IMR-90 (cell line): Measurements from ENCODE around the gene PNCK. TPM values are rescaled to one million over a fixed set of nuclear protein-coding genes. Genes with fewer than 3 reads are reported as not detected.

Experiments
- ATAC-seq: fragments of 200-7000 bp; cut with Tn5 transposase; 2 replicates; pipeline ENCODE4 v1.9.1; 2020; ENCODE audit warnings: low read depth, mild to moderate bottlenecking, moderate library complexity
- BruUV-seq: library from RNA; stranded (reverse); fragments of 400-500 nt; replicated peaks from 2 replicates; lab custom pipeline; 2021; lab: Mats Ljungman, UMichigan
- CTCF ChIA-PET: fragments of 300-600 bp; formaldehyde crosslinking; extraction: SDS; loops from one replicate; lab custom pipeline; 2021; ENCODE audit warnings: antibody characterized with exemption; lab: Yijun Ruan, JAX
- POLR2A ChIA-PET: fragments of 300-600 bp; sonication (Branson Sonifier 250); formaldehyde crosslinking; loops from one replicate; lab custom pipeline; 2022; ENCODE audit warnings: antibody characterized with exemption; ENCODE audit not compliant: unreplicated experiment; lab: Charles Lee
- DNase-seq: peaks from one replicate; pipeline ENCODE4 v3.0.0; 2013
- H2AFZ ChIP-seq: replicated peaks from 2 replicates; pipeline ENCODE3; 2013; ENCODE audit warnings: low read length, mild to moderate bottlenecking; ENCODE audit not compliant: poor library complexity
- H2AK5ac ChIP-seq: 2 replicates; pipeline ENCODE4 v1.6.1; 2013; ENCODE audit warnings: low read depth, low read length, inconsistent platforms
- H2AK9ac ChIP-seq: replicated peaks from 2 replicates; pipeline ENCODE3; 2013; ENCODE audit warnings: mild to moderate bottlenecking, low read depth, low read length, moderate library complexity; ENCODE audit not compliant: poor library complexity
- H2BK120ac ChIP-seq: 2 replicates; pipeline ENCODE4 v1.6.1; 2013; ENCODE audit warnings: low read depth, low read length, inconsistent platforms
- H2BK15ac ChIP-seq: 3 replicates; pipeline ENCODE4 v1.6.1; 2013; ENCODE audit warnings: low read depth, low read length, inconsistent platforms
- H2BK20ac ChIP-seq: 2 replicates; pipeline ENCODE4 v1.6.1; 2013; ENCODE audit warnings: low read depth, mild to moderate bottlenecking, inconsistent platforms, low read length, moderate library complexity
- H2BK5ac ChIP-seq: 2 replicates; pipeline ENCODE4 v1.6.1; 2013; ENCODE audit warnings: mild to moderate bottlenecking, low read depth, low read length, inconsistent platforms; ENCODE audit not compliant: poor library complexity, severe bottlenecking
- H3K14ac ChIP-seq: replicated peaks from 2 replicates; pipeline ENCODE4 v1.6.1; 2013; ENCODE audit warnings: low read depth, low read length, inconsistent platforms
- H3K18ac ChIP-seq: 2 replicates; pipeline ENCODE4 v1.6.1; 2013; ENCODE audit warnings: low read depth, low read length, control low read depth
- H3K23ac ChIP-seq: 2 replicates; pipeline ENCODE4 v1.6.1; 2013; ENCODE audit warnings: low read depth, low read length, inconsistent platforms
- H3K27ac ChIP-seq: 2 replicates; pipeline ENCODE4 v1.5.1; 2013; ENCODE audit warnings: mild to moderate bottlenecking, control low read depth, low read length; ENCODE audit not compliant: insufficient read depth
- H3K27me3 ChIP-seq: 2 replicates; pipeline ENCODE4 v1.6.1; 2013; ENCODE audit warnings: low read length; ENCODE audit not compliant: control insufficient read depth, insufficient read depth
- H3K36me3 ChIP-seq: 2 replicates; pipeline ENCODE4 v1.6.1; 2013; ENCODE audit warnings: low read length, mixed read lengths; ENCODE audit not compliant: control insufficient read depth, insufficient read depth
- H3K4ac ChIP-seq: 2 replicates; pipeline ENCODE4 v1.6.1; 2013; ENCODE audit warnings: low read depth, low read length, inconsistent platforms
- H3K4me1 ChIP-seq: 2 replicates; pipeline ENCODE4 v1.6.1; 2013; ENCODE audit warnings: low read length, mixed read lengths; ENCODE audit not compliant: control insufficient read depth, insufficient read depth
- H3K4me2 ChIP-seq: 2 replicates; pipeline ENCODE4 v1.6.1; 2013; ENCODE audit warnings: low read depth, mild to moderate bottlenecking, control low read depth, low read length, moderate library complexity
- H3K4me3 ChIP-seq: 2 replicates; pipeline ENCODE4 v1.5.1; 2013; ENCODE audit warnings: low read depth, mild to moderate bottlenecking, control low read depth, low read length, moderate library complexity; ENCODE audit not compliant: insufficient read depth
- H3K56ac ChIP-seq: 2 replicates; pipeline ENCODE4 v1.6.1; 2013; ENCODE audit warnings: low read length, inconsistent platforms; ENCODE audit not compliant: insufficient read depth; ENCODE audit errors: extremely low read depth
- H3K79me1 ChIP-seq, 2 experiments: 2 replicates each; pipeline ENCODE4 v1.6.1; 2013; ENCODE audit warnings: low read length in 2 of 2, inconsistent platforms in 1 of 2, low read depth in 1 of 2
- H3K9ac ChIP-seq: 2 replicates; pipeline ENCODE4 v1.6.1; 2013; ENCODE audit warnings: low read depth, low read length, control low read depth
- H3K9me1 ChIP-seq: 2 replicates; pipeline ENCODE4 v1.6.1; 2013; ENCODE audit warnings: low read length, inconsistent platforms; ENCODE audit not compliant: insufficient read depth
- H3K9me3 ChIP-seq: 2 replicates; pipeline ENCODE4 v1.6.1; 2013; ENCODE audit warnings: low read length; ENCODE audit not compliant: control insufficient read depth, insufficient read depth
- H4K20me1 ChIP-seq: 2 replicates; pipeline ENCODE4 v1.6.1; 2013; ENCODE audit warnings: low read length, inconsistent platforms; ENCODE audit not compliant: insufficient read depth
- H4K5ac ChIP-seq: 2 replicates; pipeline ENCODE4 v1.6.1; 2013; ENCODE audit warnings: mild to moderate bottlenecking, low read depth, low read length, control low read depth
- H4K8ac ChIP-seq, 2 experiments: 2 replicates each; pipeline ENCODE4 v1.6.1; 2013; ENCODE audit warnings: low read depth in 2 of 2, low read length in 2 of 2, control low read depth in 1 of 2, inconsistent platforms in 1 of 2
- H4K91ac ChIP-seq: 2 replicates; pipeline ENCODE4 v1.6.1; 2013; ENCODE audit warnings: low read depth, low read length, inconsistent platforms; ENCODE audit not compliant: insufficient read depth
- CEBPB ChIP-seq: IDR thresholded peaks from 2 replicates; pipeline ENCODE4 v1.6.1; 2012; ENCODE audit warnings: low read depth, low read length, improper control_type of control experiment
- CTCF ChIP-seq: conservative IDR thresholded peaks from 2 replicates; pipeline ENCODE4 v1.5.1; 2012; ENCODE audit warnings: mild to moderate bottlenecking, low read depth, low read length, improper control_type of control experiment
- FOS ChIP-seq: fragments of 150-350 bp; IDR thresholded peaks from 2 replicates; pipeline ENCODE4 v1.6.1; 2016; ENCODE audit warnings: low read depth, low read length
- MAFK ChIP-seq: IDR thresholded peaks from 2 replicates; pipeline ENCODE4 v1.6.1; 2012; ENCODE audit warnings: low read depth, low read length, improper control_type of control experiment
- MXI1 ChIP-seq: IDR thresholded peaks from 2 replicates; pipeline ENCODE4 v1.6.1; 2012; ENCODE audit warnings: low read depth, mild to moderate bottlenecking, low read length, moderate library complexity, borderline replicate concordance
- NFE2L2 ChIP-seq: fragments of 150-350 bp; IDR thresholded peaks from 2 replicates; pipeline ENCODE4 v1.6.1; 2016; ENCODE audit warnings: low read depth, mild to moderate bottlenecking, low read length
- POLR2A ChIP-seq: IDR thresholded peaks from 2 replicates; pipeline ENCODE4 v1.6.1; 2012; ENCODE audit warnings: mild to moderate bottlenecking, low read depth, low read length
- WGBS, 2 experiments: methylation state at CpG; one replicate each; pipeline versions ENCODE4 v1.1.5 to v1.1.7; 2013; ENCODE audit warnings: missing lambda C conversion rate in 2 of 2; ENCODE audit not compliant: insufficient read length in 1 of 2; ENCODE audit errors: extremely low coverage in 2 of 2; 5-methylcytosine and 5-hydroxymethylcytosine counted together
- dilution Hi-C: fragments of 300-500 bp; cut with HindIII; formaldehyde crosslinking; loops from one replicate; pipeline ENCODE4 v1.14.3; 2018; ENCODE audit warnings: low sequenced_read_pairs; ENCODE audit not compliant: unreplicated experiment
- in situ Hi-C: fragments of 300-500 bp; cut with MboI; formaldehyde crosslinking; loops from 3 replicates; pipeline ENCODE4 v1.14.3; 2019; ENCODE audit warnings: low sequenced_read_pairs, inconsistent platforms, mixed read lengths
- intact Hi-C: fragments of 100-400 bp; cut with micrococcal nuclease; formaldehyde crosslinking; loops from 2 replicates; pipeline ENCODE4 v1.10.0; 2022
- polyA plus RNA-seq, 3 experiments: library from polyadenylated mRNA; depleted of rRNA; stranded (reverse); fragments of >200 nt; gene quantifications; 2 replicates each; pipeline ENCODE4 v1.2.3, GENCODE V29; 2012; ENCODE audit warnings: low replicate concordance in 1 of 3
- total RNA-seq: library from RNA; depleted of rRNA; stranded (reverse); fragments of >200 nt; gene quantifications from 2 replicates; pipeline ENCODE4 v1.2.3, GENCODE V29; 2012

The PNCK gene
- total and polyA plus RNA-seq, 2 of the 4 experiments (the other 2 are of a cell fraction): 0.18 to 0.22 TPM

- Histone ChIP-seq H3K56ac (no peak overlapping the region), H3K27me3 (no peaks in the 10 kb centered on the region), H3K4ac (no peak overlapping the region), H3K79me1 (0 out of 4 replicates have a peak, but pooled peaks cover 0 to 6% of the 10 kb centered on the region in 2 experiments), H2AK5ac (no peak overlapping the region), H2BK20ac (no peak overlapping the region), H2BK5ac (no peak overlapping the region), H3K4me1 (peaks cover 9% of the 10 kb centered on the region), H3K23ac (no peak overlapping the region), H3K9ac (no peak overlapping the region), H3K4me3 (no peak overlapping the region), H3K36me3 (peaks cover 7% of the 10 kb centered on the region), H4K91ac (no peak overlapping the region), H4K8ac (no peak overlapping the region), H4K20me1 (peaks cover 12% of the 10 kb centered on the region), H3K9me3 (no peaks in the 10 kb centered on the region), H3K18ac (no peak overlapping the region), H2BK15ac (no peak overlapping the region), H2AK9ac (no peak overlapping the region), H2AFZ (no peak overlapping the region), H2BK120ac (no peak overlapping the region), H3K14ac (no peak overlapping the region), H3K27ac (no peak overlapping the region), H4K5ac (no peak overlapping the region), H3K9me1 (peaks cover 5% of the 10 kb centered on the region; the same call in 1 of the 2 replicates), H3K4me2 (no peak overlapping the region)
- in situ Hi-C loops: no loop called here
- ATAC-seq (no peak), DNase-seq (no peak)
- intact Hi-C loops: no loop called here
- 90% methylated on average over 10 of the region's 31 CpGs; no CpG with 5 or more reads in 1 of the 2 experiments for WGBS, 2 experiments
- CTCF ChIA-PET: no interaction called here
- BruUV-seq: no TSS peak
- TF ChIP-seq POLR2A: no peak
- TF ChIP-seq NFE2L2: no peak
- TF ChIP-seq FOS: no peak
- no peak for TF ChIP-seq CEBPB
- TF ChIP-seq MXI1: no peak
- TF ChIP-seq CTCF: no peak
- TF ChIP-seq MAFK: no peak
- dilution Hi-C loops: no loop called here
- POLR2A ChIA-PET: no interaction called here
These were observed 19.8 kb upstream of the PNCK start for GRCh38 chrX:153693216-153694086.
